Rectal smooth muscle tissue (tissue), 1 donor: ENCODE results near the gene CRIP2.

Source experiments
- H3K27ac ChIP-seq: one replicate; pipeline ENCODE4 v1.7.0; 2013; ENCODE audit warnings: low read depth, low read length, inconsistent platforms
- H3K27me3 ChIP-seq: one replicate; pipeline ENCODE4 v1.7.0; 2013; ENCODE audit warnings: low read length; ENCODE audit not compliant: control insufficient read depth, insufficient read depth
- H3K36me3 ChIP-seq: one replicate; pipeline ENCODE4 v1.7.0; 2013; ENCODE audit warnings: low read length; ENCODE audit not compliant: control insufficient read depth, insufficient read depth
- H3K4me1 ChIP-seq: one replicate; pipeline ENCODE4 v1.7.0; 2013; ENCODE audit warnings: low read length; ENCODE audit not compliant: control insufficient read depth, insufficient read depth
- H3K4me3 ChIP-seq: one replicate; pipeline ENCODE4 v1.7.0; 2013; ENCODE audit warnings: low read length
- H3K9ac ChIP-seq: one replicate; pipeline ENCODE4 v1.7.0; 2013; ENCODE audit warnings: low read length

CRIP2 gene

GRCh38 chr14:105456736-105457617, 17.6 kb upstream of the CRIP2 start:
- Histone ChIP-seq H3K9ac (no peak overlapping the region), H3K4me3 (no peak overlapping the region), H3K27ac (no peak overlapping the region), H3K27me3 (no peaks in the 10 kb centered on the region), H3K4me1 (no peaks in the 10 kb centered on the region), H3K36me3 (peaks cover 12% of the 10 kb centered on the region)

- Histone ChIP-seq H3K4me3 (no peak overlapping the region), H3K27me3 (no peaks in the 10 kb centered on the region), H3K9ac (no peak overlapping the region), H3K4me1 (no peaks in the 10 kb centered on the region), H3K27ac (no peak overlapping the region), H3K36me3 (peaks cover 9% of the 10 kb centered on the region)
Observed at GRCh38 chr14:105458010-105458409, 16.6 kb upstream of the CRIP2 start.

DNA sequence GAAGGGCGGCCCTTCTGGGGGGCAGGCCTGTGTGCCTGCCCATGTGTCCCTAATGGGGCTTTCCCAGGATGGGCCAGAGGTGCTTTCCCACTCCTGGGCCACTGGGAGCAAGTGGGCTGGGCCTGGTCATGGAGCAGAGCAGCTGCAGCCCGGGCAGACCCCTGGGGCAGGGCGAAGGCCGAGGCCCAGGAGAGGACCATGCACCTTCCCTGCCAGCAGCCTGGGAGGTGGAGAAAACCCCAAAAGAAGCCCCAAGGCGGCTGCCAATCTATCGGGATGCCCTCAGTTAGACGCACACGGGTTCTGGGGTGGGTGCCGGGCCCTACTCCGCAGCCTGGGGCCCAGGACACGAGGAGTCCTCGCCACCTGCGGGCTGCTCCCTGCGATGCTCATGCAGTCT, 16.1 kb upstream of the CRIP2 start:
- H3K4me3 ChIP-seq = no peak overlapping the region
- no peaks in the 10 kb centered on the region for H3K27me3 ChIP-seq
- no peaks in the 10 kb centered on the region for H3K4me1 ChIP-seq
- H3K27ac ChIP-seq = no peak overlapping the region
- H3K36me3 ChIP-seq = peaks cover 14% of the 10 kb centered on the region
- H3K9ac ChIP-seq = no peak overlapping the region

DNA sequence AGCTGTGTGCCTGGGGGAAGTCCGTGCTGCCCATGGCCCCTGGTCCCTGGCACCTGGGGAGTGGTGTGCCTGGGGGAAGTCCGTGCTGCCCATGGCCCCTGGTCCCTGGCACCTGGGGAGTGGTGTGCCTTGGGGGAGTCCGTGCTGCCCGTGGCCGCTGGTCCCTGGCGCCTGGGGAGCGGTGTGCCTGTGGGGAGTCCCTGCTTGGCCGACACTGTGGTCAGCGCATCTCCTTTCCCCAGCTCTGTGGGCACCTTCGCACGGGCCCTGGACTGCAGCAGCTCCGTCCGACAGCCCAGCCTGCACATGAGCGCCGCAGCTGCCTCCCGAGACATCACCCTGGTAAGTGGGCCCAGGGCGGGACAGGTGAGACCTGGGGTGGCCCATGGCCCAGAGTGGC, 14.5 kb upstream of the CRIP2 start:
- Histone ChIP-seq H3K9ac (no peak overlapping the region), H3K4me1 (no peaks in the 10 kb centered on the region), H3K4me3 (no peak overlapping the region), H3K27ac (no peak overlapping the region), H3K36me3 (peaks cover 14% of the 10 kb centered on the region), H3K27me3 (no peaks in the 10 kb centered on the region)

DNA sequence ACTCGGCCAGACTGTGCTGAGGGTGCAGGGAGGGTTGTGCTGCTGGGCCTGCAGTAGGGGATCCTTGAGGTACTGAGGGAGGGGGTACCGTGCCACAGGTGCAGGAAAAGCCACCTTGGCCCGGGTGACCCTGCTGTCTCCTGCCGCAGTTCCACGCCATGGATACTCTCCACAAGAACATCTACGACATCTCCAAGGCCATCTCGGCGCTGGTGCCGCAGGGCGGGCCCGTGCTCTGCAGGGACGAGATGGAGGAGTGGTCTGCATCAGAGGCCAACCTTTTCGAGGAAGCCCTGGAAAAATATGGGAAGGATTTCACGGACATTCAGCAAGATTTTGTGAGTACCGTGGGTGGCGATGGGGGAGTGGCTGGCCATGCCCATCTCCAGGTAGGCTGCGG, 14.0 kb upstream of the CRIP2 start:
- no peaks in the 10 kb centered on the region for H3K27me3 ChIP-seq
- peaks cover 14% of the 10 kb centered on the region for H3K36me3 ChIP-seq
- no peaks in the 10 kb centered on the region for H3K4me1 ChIP-seq
- no peak overlapping the region for H3K4me3 ChIP-seq
- H3K9ac ChIP-seq = no peak overlapping the region
- H3K27ac ChIP-seq = no peak overlapping the region

DNA sequence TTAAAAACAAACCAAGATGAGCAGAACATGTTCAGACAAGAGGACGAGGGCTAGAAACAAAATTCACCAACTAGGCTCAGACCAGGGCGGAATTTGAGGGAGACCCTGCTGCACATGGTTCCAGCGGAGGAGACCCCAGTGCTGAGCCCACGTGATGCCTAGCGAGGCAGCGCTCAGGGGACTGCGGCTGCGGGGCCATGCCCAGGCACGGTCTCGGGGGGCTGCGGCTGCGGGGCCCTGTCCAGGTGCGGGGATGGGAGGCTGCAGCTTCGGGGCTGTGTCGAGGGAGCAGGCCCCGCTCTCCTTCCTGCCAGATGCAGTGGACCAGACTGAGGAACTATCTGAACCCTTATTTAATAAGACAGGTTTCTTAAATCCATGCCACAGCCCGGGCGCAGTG, 12.7 kb upstream of the CRIP2 start:
- Histone ChIP-seq H3K4me3 (no peak overlapping the region), H3K9ac (no peak overlapping the region), H3K27ac (no peak overlapping the region), H3K36me3 (peaks cover 10% of the 10 kb centered on the region), H3K4me1 (no peaks in the 10 kb centered on the region), H3K27me3 (no peaks in the 10 kb centered on the region)

- Histone ChIP-seq H3K27ac (no peak overlapping the region), H3K27me3 (no peaks in the 10 kb centered on the region), H3K36me3 (peaks cover 13% of the 10 kb centered on the region), H3K9ac (no peak overlapping the region), H3K4me3 (no peak overlapping the region), H3K4me1 (no peaks in the 10 kb centered on the region)
Observed at GRCh38 chr14:105464501-105464900, 10.1 kb upstream of the CRIP2 start.

- no peak overlapping the region for H3K9ac ChIP-seq
- peaks cover 13% of the 10 kb centered on the region for H3K36me3 ChIP-seq
- H3K27ac ChIP-seq = no peak overlapping the region
Observed at GRCh38 chr14:105465209-105466031, 9.2 kb upstream of the CRIP2 start.

DNA sequence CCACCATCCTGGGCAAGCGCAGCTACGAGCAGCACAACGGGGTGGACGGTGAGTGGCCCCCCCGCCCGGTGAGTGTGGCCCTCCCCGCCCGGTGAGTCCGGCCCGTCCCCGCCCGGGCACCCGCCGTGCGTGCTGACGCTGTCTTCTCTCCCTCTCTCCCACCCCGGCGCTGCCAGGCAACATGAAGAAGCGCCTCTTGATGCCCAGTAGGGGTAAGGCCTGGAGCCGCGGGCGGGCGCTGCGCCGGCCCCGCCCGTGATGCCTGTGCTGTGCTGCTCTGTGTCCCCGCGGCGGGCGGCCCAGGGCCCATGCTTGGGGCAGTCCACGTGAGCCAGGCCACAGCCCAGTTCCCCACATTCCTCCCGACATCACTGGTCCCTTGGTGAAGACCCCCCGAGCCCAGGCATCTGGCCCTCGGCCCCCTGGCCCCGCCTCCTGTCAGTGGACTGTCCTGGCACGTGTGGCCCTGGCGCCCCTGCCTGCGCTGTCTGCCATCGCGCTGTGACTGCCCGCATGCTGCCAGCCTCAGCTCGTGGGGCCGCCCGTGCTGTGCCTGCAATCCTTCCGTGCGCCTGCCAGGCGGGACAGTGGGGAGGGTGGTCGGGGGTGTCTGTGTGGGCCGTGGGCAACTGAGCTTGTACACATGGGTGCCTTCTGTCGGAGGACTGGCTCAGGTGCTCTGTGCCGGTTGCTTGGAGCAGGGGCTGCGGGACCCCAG, 7.9 kb upstream of the CRIP2 start:
- H3K36me3 ChIP-seq = peaks cover 9% of the 10 kb centered on the region
- no peaks in the 10 kb centered on the region for H3K27me3 ChIP-seq
- no peak overlapping the region for H3K4me3 ChIP-seq
- no peaks in the 10 kb centered on the region for H3K4me1 ChIP-seq
- H3K27ac ChIP-seq = no peak overlapping the region
- no peak overlapping the region for H3K9ac ChIP-seq

More at GRCh38 chr14:105465209-105466031, 9.2 kb upstream of the CRIP2 start:
- Histone ChIP-seq H3K27me3 (no peaks in the 10 kb centered on the region), H3K4me3 (no peak overlapping the region), H3K4me1 (no peaks in the 10 kb centered on the region)

DNA sequence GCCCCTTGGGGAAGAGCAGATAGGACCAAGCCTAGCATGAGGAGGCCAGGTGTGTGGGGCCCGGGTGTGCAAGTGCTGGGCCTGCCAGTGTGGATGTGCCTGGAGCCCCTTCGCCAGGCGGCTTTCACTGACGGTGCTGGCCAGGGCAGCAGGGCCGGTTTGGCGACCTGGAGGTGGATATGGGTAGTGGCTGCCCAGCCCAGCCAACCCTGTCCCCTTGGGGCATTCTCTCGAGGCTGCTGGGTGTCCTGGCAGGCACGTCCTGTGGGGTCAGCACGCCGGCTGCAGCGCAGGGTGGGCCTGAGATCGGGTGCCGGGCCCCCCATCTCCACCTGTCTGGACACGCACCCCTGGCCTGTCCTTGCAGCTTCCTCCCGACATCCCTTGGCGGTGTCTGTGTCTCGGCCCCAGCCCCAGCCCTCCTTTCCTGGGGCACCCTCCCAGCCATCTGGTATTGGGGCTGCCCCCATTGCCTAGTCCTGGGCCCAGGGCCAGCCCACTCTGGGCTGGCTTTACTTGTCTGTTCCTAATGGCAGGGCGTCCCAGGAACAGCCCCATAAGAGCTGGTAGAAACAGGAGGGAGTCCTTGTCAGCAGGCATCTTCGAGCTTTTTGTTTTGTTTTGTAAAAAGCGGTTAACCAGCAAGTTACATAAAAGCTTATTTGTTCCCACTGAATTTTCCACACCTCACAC, 7.2 kb upstream of the CRIP2 start:
- Histone ChIP-seq H3K4me1 (no peaks in the 10 kb centered on the region), H3K4me3 (no peak overlapping the region), H3K9ac (no peak overlapping the region), H3K27me3 (no peaks in the 10 kb centered on the region), H3K27ac (no peak overlapping the region), H3K36me3 (peaks cover 9% of the 10 kb centered on the region)

- H3K4me3 ChIP-seq = no peak overlapping the region
- H3K9ac ChIP-seq = no peak overlapping the region
- H3K36me3 ChIP-seq = peaks cover 8% of the 10 kb centered on the region
- no peaks in the 10 kb centered on the region for H3K4me1 ChIP-seq
- no peaks in the 10 kb centered on the region for H3K27me3 ChIP-seq
- H3K27ac ChIP-seq = no peak overlapping the region
Observed at GRCh38 chr14:105467942-105468471, 6.6 kb upstream of the CRIP2 start.
